Activated naive CD4-positive, alpha-beta T cell treated with anti-CD3 and anti-CD28 coated beads, Interleukin-2, amount 50 U/mL, for 72 hours (primary cell): ENCODE measurements around the gene PACSIN2. TPM values are rescaled to one million over a fixed set of nuclear protein-coding genes. Genes with fewer than 3 reads are reported as not detected.
A peak's percentile ranks its signal among the peaks of the same experiment; 100 is the strongest.
"Not testable (repeated sequence)": the region's sequence is repeated elsewhere in the genome, so short reads cannot be mapped to it uniquely, and the experiment has no call there.

Experiments used
- ATAC-seq, 2 donors: fragments of 150-1000 bp; cut with Tn5 transposase; 2 replicates each; pipeline ENCODE4 v1.10.0; 2021; ENCODE audit warnings: mild to moderate bottlenecking in 2 of 2, moderate library complexity in 2 of 2
- DNase-seq, 2 donors: peaks; one replicate each; pipeline ENCODE4 v3.0.0; 2021 to 2022; ENCODE audit warnings: low spot score in 2 of 2
- H3K27ac Mint-ChIP-seq, 2 donors: one replicate each; pipeline ENCODE4 v1.8.0; 2022; ENCODE audit warnings: mild to moderate bottlenecking in 2 of 2, mixed read lengths in 2 of 2
- H3K36me3 Mint-ChIP-seq, 2 donors: one replicate each; pipeline ENCODE4 v1.8.0; 2022; ENCODE audit warnings: mixed read lengths in 2 of 2
- H3K9me3 Mint-ChIP-seq, 2 donors: one replicate each; pipeline ENCODE4 v1.8.0; 2022; ENCODE audit warnings: mixed read lengths in 2 of 2
- total RNA-seq, 2 donors: library from RNA; stranded (reverse); gene quantifications; one replicate each; pipeline ENCODE4 v1.2.3, GENCODE V29; 2022

PACSIN2 gene
- total RNA-seq, 2 donors from 2014 or later = 25.6 to 28.2 TPM

GRCh38 chr22:42932197-42932519 lies 82.8 kb downstream of the PACSIN2 start:
- H3K9me3 Mint-ChIP-seq = no peaks in the 10 kb centered on the region
- H3K27ac Mint-ChIP-seq = peak overlapping the region; percentile 27 to 35
- ATAC-seq = no peak
- no peak for DNase-seq
- no peaks in the 10 kb centered on the region for H3K36me3 Mint-ChIP-seq

- DNase-seq = no peak
- peak overlapping the region; percentile 35 to 81 for H3K27ac Mint-ChIP-seq
- no peaks in the 10 kb centered on the region for H3K36me3 Mint-ChIP-seq
Observed at GRCh38 chr22:42931421-42932196, 83.3 kb downstream of the PACSIN2 start.

GRCh38 chr22:42930810-42931420 lies 84.0 kb downstream of the PACSIN2 start:
- H3K36me3 Mint-ChIP-seq = no peaks in the 10 kb centered on the region
- peak overlapping the region in 1 of 2 donors; percentile 81 for H3K27ac Mint-ChIP-seq
- ATAC-seq (peak; percentile 32 to 36), DNase-seq (no peak)
- no peaks in the 10 kb centered on the region for H3K9me3 Mint-ChIP-seq

More at GRCh38 chr22:42931421-42932196, 83.3 kb downstream of the PACSIN2 start:
- no peak for ATAC-seq
- H3K9me3 Mint-ChIP-seq = no peaks in the 10 kb centered on the region

DNA sequence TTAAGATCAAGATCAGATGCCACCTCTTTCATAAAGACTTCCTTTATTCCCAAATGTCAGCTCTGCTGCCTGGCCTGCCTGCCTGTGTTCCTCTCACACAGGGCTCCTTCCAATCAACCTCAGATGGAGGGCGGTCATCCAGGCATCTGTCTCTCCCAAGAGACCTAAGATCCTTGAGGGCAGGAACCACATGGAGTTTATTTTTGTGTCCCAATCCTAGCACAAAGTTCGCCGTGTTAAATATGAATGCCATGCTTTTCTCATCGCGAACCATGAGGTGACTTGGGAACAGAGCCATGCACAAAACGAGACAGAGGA lies 85.2 kb downstream of the PACSIN2 start:
- Mint-ChIP-seq H3K36me3 (no peaks in the 10 kb centered on the region), H3K27ac (peak overlapping the region; percentile 8 to 51), H3K9me3 (no peaks in the 10 kb centered on the region)
- DNase-seq = no peak
- ATAC-seq = no peak

GRCh38 chr22:42928969-42929837 lies 85.7 kb downstream of the PACSIN2 start:
- DNase-seq = no peak
- Mint-ChIP-seq H3K36me3 (no peaks in the 10 kb centered on the region), H3K9me3 (no peaks in the 10 kb centered on the region), H3K27ac (peak overlapping the region; percentile 8 to 51)
- ATAC-seq = no peak

DNA sequence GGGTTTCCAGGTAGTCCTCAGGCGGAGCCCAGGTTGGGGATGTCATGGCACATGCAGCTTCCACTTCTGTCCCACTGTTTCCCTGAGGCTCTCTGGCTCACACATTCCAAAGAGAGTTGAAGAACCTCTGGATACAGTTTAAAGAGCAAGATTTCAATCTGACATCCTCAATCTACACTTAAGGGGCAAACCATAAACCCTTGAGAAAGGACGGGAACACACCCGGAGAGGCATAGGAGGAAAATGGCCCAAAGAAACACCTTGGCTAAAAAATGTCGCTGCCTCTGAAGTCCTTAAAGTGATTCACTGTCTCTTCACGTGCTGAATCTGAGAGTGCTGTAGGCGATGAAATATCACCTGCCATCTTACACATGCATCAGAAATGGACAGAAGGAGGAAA lies 87.0 kb downstream of the PACSIN2 start:
- no peak for DNase-seq
- Mint-ChIP-seq H3K36me3 (no peaks in the 10 kb centered on the region), H3K9me3 (no peaks in the 10 kb centered on the region), H3K27ac (no peak overlapping the region)
- no peak for ATAC-seq

GRCh38 chr22:42926768-42927167 lies 88.2 kb downstream of the PACSIN2 start:
- DNase-seq (no peak), ATAC-seq (no peak)
- no peaks in the 10 kb centered on the region for H3K36me3 Mint-ChIP-seq
- peak overlapping the region in 1 of 2 donors; percentile 41 for H3K27ac Mint-ChIP-seq
- no peaks in the 10 kb centered on the region for H3K9me3 Mint-ChIP-seq

- DNase-seq (no peak), ATAC-seq (no peak)
- no peaks in the 10 kb centered on the region for H3K9me3 Mint-ChIP-seq
- H3K27ac Mint-ChIP-seq = peak overlapping the region in 1 of 2 donors; percentile 65
- H3K36me3 Mint-ChIP-seq = no peaks in the 10 kb centered on the region
Observed at GRCh38 chr22:42926104-42926503, 88.8 kb downstream of the PACSIN2 start.

- DNase-seq (no peak), ATAC-seq (no peak)
- Mint-ChIP-seq H3K36me3 (no peaks in the 10 kb centered on the region), H3K9me3 (no peaks in the 10 kb centered on the region), H3K27ac (peak overlapping the region in 1 of 2 donors; percentile 65)
Observed at GRCh38 chr22:42925598-42925997, 89.4 kb downstream of the PACSIN2 start.

DNA sequence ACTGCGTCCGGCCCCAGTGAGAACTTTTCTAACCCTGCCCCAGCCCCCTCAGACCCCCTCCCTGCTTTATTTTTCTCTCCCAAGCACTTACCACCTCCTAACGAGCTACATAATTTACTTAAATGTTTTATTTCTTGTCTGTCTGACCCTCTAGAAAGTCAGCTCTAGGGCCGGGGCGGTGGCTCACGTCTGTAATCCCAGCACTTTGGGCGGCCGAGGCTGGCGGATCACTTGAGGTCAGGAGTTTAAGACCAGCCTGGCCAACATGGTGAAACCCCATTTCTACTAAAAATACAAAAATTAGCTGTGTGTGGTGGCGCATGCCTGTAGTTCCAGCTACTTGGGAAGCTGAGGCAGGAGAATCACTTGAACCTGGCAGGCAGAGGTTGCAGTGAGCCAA lies 89.9 kb downstream of the PACSIN2 start:
- H3K9me3 Mint-ChIP-seq, ATAC-seq, DNase-seq, H3K36me3 Mint-ChIP-seq: not testable (repeated sequence)
- H3K27ac Mint-ChIP-seq = peak overlapping the region in 1 of 2 donors; percentile 55

DNA sequence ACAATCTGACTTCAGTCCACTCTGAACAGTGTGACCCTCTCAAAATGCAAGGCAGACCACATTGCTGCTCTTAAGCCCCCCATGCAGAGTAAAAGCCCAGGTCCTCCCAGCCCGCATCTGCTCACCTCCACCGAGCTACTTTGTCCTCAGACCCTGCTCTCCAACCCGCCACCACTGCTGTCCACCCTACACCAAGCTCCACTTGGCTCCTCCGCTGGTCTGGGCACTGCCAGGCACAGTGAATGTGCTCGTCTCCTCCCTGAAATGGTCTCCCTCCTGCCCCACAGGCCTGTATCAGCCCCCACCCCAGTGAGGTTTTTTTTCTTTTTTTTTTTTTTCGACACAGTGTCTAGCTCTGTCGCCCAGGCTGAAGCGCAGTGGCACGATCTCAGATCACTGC lies 90.5 kb downstream of the PACSIN2 start:
- no peaks in the 10 kb centered on the region for H3K9me3 Mint-ChIP-seq
- DNase-seq (no peak), ATAC-seq (no peak)
- no peaks in the 10 kb centered on the region for H3K36me3 Mint-ChIP-seq
- no peak overlapping the region for H3K27ac Mint-ChIP-seq

GRCh38 chr22:42922374-42923191 lies 92.4 kb downstream of the PACSIN2 start:
- no peaks in the 10 kb centered on the region for H3K36me3 Mint-ChIP-seq
- H3K9me3 Mint-ChIP-seq = no peaks in the 10 kb centered on the region
- ATAC-seq (no peak), DNase-seq (no peak)
- no peak overlapping the region for H3K27ac Mint-ChIP-seq

- no peak overlapping the region for H3K27ac Mint-ChIP-seq
- no peak for DNase-seq
- no peaks in the 10 kb centered on the region for H3K36me3 Mint-ChIP-seq
- H3K9me3 Mint-ChIP-seq = no peaks in the 10 kb centered on the region
- ATAC-seq = no peak
Observed at GRCh38 chr22:42920101-42920820, 94.7 kb downstream of the PACSIN2 start.

DNA sequence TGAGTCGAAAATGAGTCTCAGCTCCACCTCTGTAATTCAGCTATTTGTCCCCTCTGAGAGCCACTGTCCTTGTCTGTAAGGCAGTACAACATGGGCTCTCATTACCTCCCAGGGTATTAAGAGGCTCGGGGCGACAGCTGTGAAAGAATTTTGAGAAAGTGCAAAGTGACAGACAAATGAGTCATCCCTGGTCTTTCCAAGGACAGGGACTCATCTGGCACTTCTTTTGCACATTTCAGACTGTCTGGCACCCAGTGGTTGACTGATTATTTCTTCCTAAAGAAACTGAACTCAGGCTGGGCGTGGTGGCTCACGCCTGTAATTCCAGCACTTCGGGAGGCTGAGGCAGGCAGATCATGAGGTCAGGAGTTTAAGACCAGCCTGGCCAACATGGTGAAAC lies 95.8 kb downstream of the PACSIN2 start:
- Mint-ChIP-seq H3K36me3 (no peaks in the 10 kb centered on the region), H3K9me3 (no peaks in the 10 kb centered on the region), H3K27ac (peak overlapping the region in 1 of 2 donors; percentile 50)
- ATAC-seq (peak; percentile 53 to 58), DNase-seq (no peak)

DNA sequence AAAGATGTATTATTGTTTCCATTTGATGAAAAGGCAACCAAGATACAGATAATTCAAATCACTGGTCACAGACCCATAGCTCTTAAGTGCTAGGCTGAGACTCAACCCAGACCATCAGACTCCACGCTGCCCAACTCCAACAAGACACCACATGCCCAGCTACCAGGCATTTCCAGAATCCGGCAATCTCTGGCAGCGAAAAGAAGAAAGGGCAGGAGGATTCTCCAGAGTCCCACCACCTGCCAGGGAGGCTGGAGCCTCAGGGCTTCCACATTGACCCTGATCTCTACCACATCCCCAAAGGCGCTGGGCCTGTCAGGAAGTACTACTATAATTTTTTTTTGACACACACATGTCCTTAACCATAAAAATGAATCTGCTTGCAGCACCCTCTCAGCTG lies 96.4 kb downstream of the PACSIN2 start:
- Mint-ChIP-seq H3K36me3 (no peaks in the 10 kb centered on the region), H3K27ac (no peak overlapping the region), H3K9me3 (no peaks in the 10 kb centered on the region)
- DNase-seq (no peak), ATAC-seq (no peak)

GRCh38 chr22:42917358-42917757 lies 97.6 kb downstream of the PACSIN2 start:
- not testable (repeated sequence) for ATAC-seq, H3K36me3 Mint-ChIP-seq, DNase-seq, H3K9me3 Mint-ChIP-seq
- H3K27ac Mint-ChIP-seq = peak overlapping the region in 1 of 2 donors; percentile 62
